Panc1 (cell line): ENCODE results near the gene MAML3. TPM values are rescaled to one million over a fixed set of nuclear protein-coding genes. Genes with fewer than 3 reads are reported as not detected.

Experiments used
- ATAC-seq: fragments of 200-7000 bp; cut with Tn5 transposase; 2 replicates; pipeline ENCODE4 v1.9.1; 2020; ENCODE audit warnings: mild to moderate bottlenecking, moderate library complexity
- BruUV-seq: library from RNA; stranded (reverse); fragments of 400-500 nt; replicated peaks from 2 replicates; lab custom pipeline; 2021; lab: Mats Ljungman, UMichigan
- CTCF ChIA-PET: fragments of 300-600 bp; sonication (Branson Sonifier 250); formaldehyde crosslinking; loops from one replicate; lab custom pipeline; 2022; ENCODE audit warnings: antibody characterized with exemption; lab: Charles Lee
- POLR2A ChIA-PET: fragments of 300-600 bp; sonication (Branson Sonifier 250); formaldehyde crosslinking; loops from one replicate; lab custom pipeline; 2022; ENCODE audit warnings: antibody characterized with exemption; lab: Charles Lee
- DNase-seq: peaks from one replicate; pipeline ENCODE4 v3.0.0-alpha.2; 2010; ENCODE audit warnings: low read depth, low spot score
- H3K27ac ChIP-seq: 2 replicates; pipeline ENCODE4 v1.5.1; 2011; ENCODE audit warnings: mild to moderate bottlenecking, low read length, inconsistent platforms
- H3K27me3 ChIP-seq: fragments of 200-500 bp; sonication (Bioruptor generic); 2 replicates; pipeline ENCODE4 v1.6.0; 2014; ENCODE audit warnings: low read length, inconsistent platforms; ENCODE audit not compliant: control insufficient read depth, insufficient read depth
- H3K36me3 ChIP-seq: fragments of 200-500 bp; sonication (Bioruptor generic); 2 replicates; pipeline ENCODE4 v1.5.1; 2014; ENCODE audit warnings: inconsistent platforms, mild to moderate bottlenecking, low read length, moderate library complexity; ENCODE audit not compliant: control insufficient read depth, insufficient read depth
- H3K4me1 ChIP-seq: 2 replicates; pipeline ENCODE4 v1.5.1; 2011; ENCODE audit warnings: inconsistent platforms, mild to moderate bottlenecking, low read length, moderate library complexity; ENCODE audit not compliant: control insufficient read depth, insufficient read depth
- H3K4me3 ChIP-seq, 2 experiments: 2 replicates each; pipeline ENCODE4 v1.5.1; 2011 to 2012; ENCODE audit warnings: low read depth in 2 of 2, low read length in 2 of 2, mild to moderate bottlenecking in 2 of 2, inconsistent platforms in 1 of 2, moderate library complexity in 1 of 2
- H3K9me3 ChIP-seq: fragments of 200-500 bp; sonication (Bioruptor generic); 2 replicates; pipeline ENCODE4 v1.5.1; 2014; ENCODE audit warnings: low read depth, mild to moderate bottlenecking, inconsistent platforms, low read length, moderate library complexity; ENCODE audit not compliant: control insufficient read depth, insufficient read depth
- POLR2AphosphoS5 ChIP-seq: IDR thresholded peaks from 2 replicates; pipeline ENCODE4 v1.6.1; 2012; ENCODE audit warnings: mild to moderate bottlenecking, low read depth, low read length, moderate library complexity
- SIN3A ChIP-seq: IDR thresholded peaks from 2 replicates; pipeline ENCODE4 v1.6.1; 2012; ENCODE audit warnings: low read depth, mild to moderate bottlenecking, low read length, moderate library complexity, borderline replicate concordance; ENCODE audit not compliant: insufficient read depth
- TCF7L2 ChIP-seq: IDR thresholded peaks from 2 replicates; pipeline ENCODE4 v1.6.1; 2011; ENCODE audit warnings: mild to moderate bottlenecking, low read depth, low read length, inconsistent platforms
- in situ Hi-C: cut with HindIII; loops from 2 replicates; pipeline ENCODE4 v1.10.0; 2016; ENCODE audit warnings: low sequenced_read_pairs, low pct_unique_long_range_greater_than_20kb
- intact Hi-C: fragments of 100-400 bp; cut with micrococcal nuclease; formaldehyde crosslinking; loops from one replicate; pipeline ENCODE4 v1.10.0; 2022; ENCODE audit not compliant: unreplicated experiment
- total RNA-seq: library from RNA; stranded (reverse); gene quantifications from one replicate; pipeline ENCODE4 v1.2.1, GENCODE V29; 2021; ENCODE audit not compliant: unreplicated experiment
- TF ChIP-seq, protein P1 (sequence below), 2 experiments: IDR thresholded peaks; 2 replicates each; pipeline ENCODE4 v1.6.1; 2011 to 2012; ENCODE audit warnings: low read depth in 2 of 2, control low read depth in 1 of 2, low read length in 1 of 2, mild to moderate bottlenecking in 1 of 2, moderate library complexity in 1 of 2; ENCODE audit not compliant: insufficient read depth in 1 of 2
- TF ChIP-seq, protein P2 (sequence below): fragments of 450-650 bp; IDR thresholded peaks from 2 replicates; pipeline ENCODE4 v1.5.1; 2017; ENCODE audit warnings: mild to moderate bottlenecking

MAML3 gene
- total RNA-seq, 1 experiment from 2014 or later = 7.7 TPM

DNA sequence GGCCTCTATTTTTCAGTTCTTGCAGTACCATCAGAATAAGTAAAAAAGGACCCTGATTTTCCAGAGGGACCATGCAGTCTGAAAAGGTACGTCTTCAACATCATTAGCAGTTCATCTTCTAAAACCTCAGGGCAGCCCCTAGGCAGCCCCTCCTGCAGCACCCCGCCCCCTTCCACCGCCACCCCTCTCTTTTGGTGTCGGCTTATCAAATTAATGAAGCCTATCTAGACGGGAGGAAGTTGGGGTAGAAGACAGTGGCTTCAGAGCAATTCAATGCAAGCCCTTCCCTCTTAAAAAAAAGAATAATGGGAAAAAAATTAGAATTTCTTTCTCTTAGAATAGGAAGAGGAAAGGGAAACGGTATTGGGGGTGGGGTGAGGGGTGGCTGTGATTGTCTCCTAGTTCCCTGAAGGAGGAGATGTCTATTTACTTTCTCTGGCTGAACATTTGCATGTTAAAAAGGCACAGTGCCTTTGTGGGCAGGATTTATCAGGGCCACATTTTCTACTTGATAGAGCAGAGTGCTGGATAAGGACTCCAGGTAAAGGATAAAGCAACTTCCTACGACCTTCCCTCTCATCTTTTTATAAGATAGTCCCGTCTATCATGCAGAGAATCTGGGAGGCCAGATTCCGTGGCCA lies 329.0 kb downstream of the MAML3 start:
- H3K27ac ChIP-seq = no peak overlapping the region
- BruUV-seq = no TSS peak

DNA sequence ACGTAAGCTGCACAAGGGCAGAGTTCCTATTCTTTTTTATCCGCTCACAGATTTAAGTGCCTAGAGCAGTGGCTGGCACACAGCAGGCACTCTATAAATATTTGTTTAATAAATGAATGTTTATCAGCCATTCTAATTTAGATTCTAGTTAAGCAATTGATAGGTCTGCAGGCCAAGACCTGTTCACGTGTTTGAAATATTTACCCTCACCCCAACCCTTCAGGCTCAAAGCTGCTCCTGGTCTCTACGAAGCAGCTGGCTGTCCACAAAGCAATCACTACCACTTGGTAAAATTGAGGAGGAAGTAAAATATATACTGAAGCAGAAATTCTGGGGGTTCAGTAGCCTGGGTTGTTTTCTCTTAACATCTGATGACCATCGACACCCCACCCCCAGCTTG lies 330.2 kb downstream of the MAML3 start:
- POLR2A ChIA-PET = no interaction called here
- CTCF ChIA-PET = no interaction called here
- no peaks in the 10 kb centered on the region for H3K36me3 ChIP-seq
- in situ Hi-C loops (no loop called here), intact Hi-C loops (no loop called here)
- H3K27ac ChIP-seq = no peak overlapping the region
- H3K4me1 ChIP-seq = no peaks in the 10 kb centered on the region
- DNase-seq (no peak), ATAC-seq (no peak)
- no peaks in the 10 kb centered on the region for H3K27me3 ChIP-seq
- no peak overlapping the region for H3K4me3 ChIP-seq
- H3K9me3 ChIP-seq = no peaks in the 10 kb centered on the region
- TF ChIP-seq TCF7L2 (no peak), SIN3A (no peak), POLR2AphosphoS5 (no peak)
- TF ChIP-seq, protein P1, sequence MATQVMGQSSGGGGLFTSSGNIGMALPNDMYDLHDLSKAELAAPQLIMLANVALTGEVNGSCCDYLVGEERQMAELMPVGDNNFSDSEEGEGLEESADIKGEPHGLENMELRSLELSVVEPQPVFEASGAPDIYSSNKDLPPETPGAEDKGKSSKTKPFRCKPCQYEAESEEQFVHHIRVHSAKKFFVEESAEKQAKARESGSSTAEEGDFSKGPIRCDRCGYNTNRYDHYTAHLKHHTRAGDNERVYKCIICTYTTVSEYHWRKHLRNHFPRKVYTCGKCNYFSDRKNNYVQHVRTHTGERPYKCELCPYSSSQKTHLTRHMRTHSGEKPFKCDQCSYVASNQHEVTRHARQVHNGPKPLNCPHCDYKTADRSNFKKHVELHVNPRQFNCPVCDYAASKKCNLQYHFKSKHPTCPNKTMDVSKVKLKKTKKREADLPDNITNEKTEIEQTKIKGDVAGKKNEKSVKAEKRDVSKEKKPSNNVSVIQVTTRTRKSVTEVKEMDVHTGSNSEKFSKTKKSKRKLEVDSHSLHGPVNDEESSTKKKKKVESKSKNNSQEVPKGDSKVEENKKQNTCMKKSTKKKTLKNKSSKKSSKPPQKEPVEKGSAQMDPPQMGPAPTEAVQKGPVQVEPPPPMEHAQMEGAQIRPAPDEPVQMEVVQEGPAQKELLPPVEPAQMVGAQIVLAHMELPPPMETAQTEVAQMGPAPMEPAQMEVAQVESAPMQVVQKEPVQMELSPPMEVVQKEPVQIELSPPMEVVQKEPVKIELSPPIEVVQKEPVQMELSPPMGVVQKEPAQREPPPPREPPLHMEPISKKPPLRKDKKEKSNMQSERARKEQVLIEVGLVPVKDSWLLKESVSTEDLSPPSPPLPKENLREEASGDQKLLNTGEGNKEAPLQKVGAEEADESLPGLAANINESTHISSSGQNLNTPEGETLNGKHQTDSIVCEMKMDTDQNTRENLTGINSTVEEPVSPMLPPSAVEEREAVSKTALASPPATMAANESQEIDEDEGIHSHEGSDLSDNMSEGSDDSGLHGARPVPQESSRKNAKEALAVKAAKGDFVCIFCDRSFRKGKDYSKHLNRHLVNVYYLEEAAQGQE (IDR thresholded peaks at IDR 0.05; ENCODE audit: insufficient read depth in 1 of 2, low read depth in 2 of 2, low read length in 1 of 2) = no peak
- TF ChIP-seq, protein P2, sequence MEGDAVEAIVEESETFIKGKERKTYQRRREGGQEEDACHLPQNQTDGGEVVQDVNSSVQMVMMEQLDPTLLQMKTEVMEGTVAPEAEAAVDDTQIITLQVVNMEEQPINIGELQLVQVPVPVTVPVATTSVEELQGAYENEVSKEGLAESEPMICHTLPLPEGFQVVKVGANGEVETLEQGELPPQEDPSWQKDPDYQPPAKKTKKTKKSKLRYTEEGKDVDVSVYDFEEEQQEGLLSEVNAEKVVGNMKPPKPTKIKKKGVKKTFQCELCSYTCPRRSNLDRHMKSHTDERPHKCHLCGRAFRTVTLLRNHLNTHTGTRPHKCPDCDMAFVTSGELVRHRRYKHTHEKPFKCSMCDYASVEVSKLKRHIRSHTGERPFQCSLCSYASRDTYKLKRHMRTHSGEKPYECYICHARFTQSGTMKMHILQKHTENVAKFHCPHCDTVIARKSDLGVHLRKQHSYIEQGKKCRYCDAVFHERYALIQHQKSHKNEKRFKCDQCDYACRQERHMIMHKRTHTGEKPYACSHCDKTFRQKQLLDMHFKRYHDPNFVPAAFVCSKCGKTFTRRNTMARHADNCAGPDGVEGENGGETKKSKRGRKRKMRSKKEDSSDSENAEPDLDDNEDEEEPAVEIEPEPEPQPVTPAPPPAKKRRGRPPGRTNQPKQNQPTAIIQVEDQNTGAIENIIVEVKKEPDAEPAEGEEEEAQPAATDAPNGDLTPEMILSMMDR = no peak
- no TSS peak for BruUV-seq

More for the DNA sequence above, 329.0 kb downstream of the MAML3 start:
- in situ Hi-C loops (no loop called here), intact Hi-C loops (no loop called here)
- H3K27me3 ChIP-seq = no peaks in the 10 kb centered on the region
- no peaks in the 10 kb centered on the region for H3K36me3 ChIP-seq
- H3K4me3 ChIP-seq = no peak overlapping the region
- H3K4me1 ChIP-seq = no peaks in the 10 kb centered on the region
- ATAC-seq = no peak
- CTCF ChIA-PET = no interaction called here
- POLR2A ChIA-PET = no interaction called here
- TF ChIP-seq TCF7L2 (no peak), POLR2AphosphoS5 (no peak)
- TF ChIP-seq, protein P2 = no peak
- TF ChIP-seq, protein P1 (IDR thresholded peaks at IDR 0.05; ENCODE audit: insufficient read depth in 1 of 2, low read depth in 2 of 2, low read length in 1 of 2) = no peak
- H3K9me3 ChIP-seq = no peaks in the 10 kb centered on the region
- no peak for DNase-seq
